Measurements from ENCODE around the gene SNORC.

SNORC gene

GRCh38 chr2:232920055-232920454 is 50.0 kb downstream of the SNORC start:
- DNase-seq (ENCODE audit: extremely low spot score, insufficient read length, low read depth) (no peak), FAIRE-seq (no peak)

GRCh38 chr2:232920760-232921159 is 50.7 kb downstream of the SNORC start:
- DNase-seq (ENCODE audit: extremely low spot score, insufficient read length, low read depth), result no peak
- FAIRE-seq, result no peak

- FAIRE-seq (no peak), DNase-seq (ENCODE audit: extremely low spot score, insufficient read length, low read depth) (no peak)
These were observed 54.4 kb downstream of the SNORC start for GRCh38 chr2:232924433-232924832.

- no peak for FAIRE-seq
- no peak for DNase-seq (ENCODE audit: extremely low spot score, insufficient read length, low read depth)
These were observed 55.2 kb downstream of the SNORC start for GRCh38 chr2:232925153-232925820.

- FAIRE-seq (no peak), DNase-seq (ENCODE audit: extremely low spot score, insufficient read length, low read depth) (no peak)
These were observed 55.7 kb downstream of the SNORC start for GRCh38 chr2:232925821-232926156.

GRCh38 chr2:232926431-232926939 is 56.4 kb downstream of the SNORC start:
- DNase-seq (ENCODE audit: extremely low spot score, insufficient read length, low read depth), result no peak
- FAIRE-seq, result no peak

GRCh38 chr2:232927032-232927792 is 57.1 kb downstream of the SNORC start:
- no peak for DNase-seq (ENCODE audit: extremely low spot score, insufficient read length, low read depth)
- no peak for FAIRE-seq

GRCh38 chr2:232927793-232928550 is 57.9 kb downstream of the SNORC start:
- DNase-seq (ENCODE audit: extremely low spot score, insufficient read length, low read depth), result no peak
- no peak for FAIRE-seq
